Thyroid gland (tissue), 4 donors: Measurements from ENCODE around the gene ADAMTS2. TPM values are rescaled to one million over a fixed set of nuclear protein-coding genes. Genes with fewer than 3 reads are reported as not detected.
"Not testable (repeated sequence)": the region's sequence is repeated elsewhere in the genome, so short reads cannot be mapped to it uniquely, and the experiment has no call there.

Experiments used
- DNase-seq, 2 donors: peaks; one replicate each; pipeline ENCODE4 v3.0.0-alpha.2; 2019
- H3K27ac ChIP-seq, 3 donors: fragments of 200-600 bp; sonication (generic); 1 replicate in 2 of 3; 2 replicates in 1 of 3; pipeline ENCODE4 v1.5.1; 2016 to 2019; ENCODE audit warnings: mild to moderate bottlenecking in 1 of 3, moderate library complexity in 1 of 3
- H3K27me3 ChIP-seq: fragments of 200-600 bp; sonication (generic); one replicate; pipeline ENCODE4 v1.5.1; 2019
- H3K36me3 ChIP-seq, 2 donors: fragments of 200-600 bp; sonication (generic); one replicate each; pipeline ENCODE4 v1.5.1; 2016 to 2019
- H3K4me1 ChIP-seq, 2 donors: fragments of 200-600 bp; sonication (generic); one replicate each; pipeline ENCODE4 v1.5.1; 2017 to 2019
- H3K4me3 ChIP-seq, 3 donors: fragments of 200-600 bp; sonication (generic); replicated peaks in 1 of 3; 1 replicate in 2 of 3; 2 replicates in 1 of 3; pipeline ENCODE4 v1.5.1; 2016; ENCODE audit warnings: mild to moderate bottlenecking in 1 of 3
- H3K9me3 ChIP-seq: fragments of 200-600 bp; sonication (generic); one replicate; pipeline ENCODE4 v1.5.1; 2017
- CTCF ChIP-seq, 6 experiments: fragments of 200-600 bp in 3 of 6; fragments of 450-650 bp in 3 of 6; sonication (generic) in 3 of 6; IDR thresholded peaks; one replicate each; pipeline ENCODE4 v1.5.1; 2016 to 2019; ENCODE audit warnings: antibody characterized with exemption in 6 of 6, mild to moderate bottlenecking in 2 of 6, inconsistent platforms in 1 of 6, moderate library complexity in 1 of 6
- POLR2A ChIP-seq, 2 donors: fragments of 450-650 bp; IDR thresholded peaks; one replicate each; pipeline ENCODE4 v1.6.1; 2017; ENCODE audit warnings: antibody characterized with exemption in 2 of 2, mild to moderate bottlenecking in 2 of 2, moderate library complexity in 1 of 2
- WGBS, 2 donors: methylation state at CpG; one replicate each; pipeline ENCODE4 v1.1.5; 2017; 5-methylcytosine and 5-hydroxymethylcytosine counted together
- intact Hi-C: fragments of 100-400 bp; cut with DNase I; formaldehyde crosslinking; loops from one replicate; pipeline ENCODE4 v1.15.1; 2023
- total RNA-seq, 4 donors: library from RNA; depleted of rRNA; stranded (reverse); fragments of >200 nt; gene quantifications; one replicate each; pipeline ENCODE4 v1.2.3, GENCODE V29; 2016

The ADAMTS2 gene
- total RNA-seq, 4 donors from 2014 or later = 3.5 to 16.2 (median 7.3) TPM

- intact Hi-C loops = no loop called here
- TF ChIP-seq POLR2A (IDR thresholded peaks at IDR 0.05) (no peak), CTCF (IDR thresholded peaks at IDR 0.05) (no peak)
- Histone ChIP-seq H3K36me3 (no peaks in the 10 kb centered on the region), H3K4me3 (no peak overlapping the region), H3K27ac (no peak overlapping the region), H3K4me1 (no peaks in the 10 kb centered on the region), H3K27me3 (no peaks in the 10 kb centered on the region), H3K9me3 (no peaks in the 10 kb centered on the region)
- WGBS, 2 donors = 89 to 94% methylated on average over 15 of the region's 15 CpGs
- no peak for DNase-seq
Observed at GRCh38 chr5:179327021-179327735, 18.1 kb downstream of the ADAMTS2 start.

GRCh38 chr5:179326122-179326927, 18.9 kb downstream of the ADAMTS2 start:
- TF ChIP-seq POLR2A (IDR thresholded peaks at IDR 0.05) = no peak
- TF ChIP-seq CTCF (IDR thresholded peaks at IDR 0.05) = no peak
- Histone ChIP-seq H3K27ac (no peak overlapping the region), H3K36me3 (no peaks in the 10 kb centered on the region), H3K4me1 (no peaks in the 10 kb centered on the region), H3K9me3 (no peaks in the 10 kb centered on the region), H3K4me3 (no peak overlapping the region), H3K27me3 (no peaks in the 10 kb centered on the region)
- intact Hi-C loops = no loop called here
- WGBS, 2 donors = 38 to 40% methylated on average over 26 to 27 of the region's 30 CpGs
- DNase-seq = no peak

GRCh38 chr5:179325296-179326031, 19.8 kb downstream of the ADAMTS2 start:
- Histone ChIP-seq H3K27me3 (no peaks in the 10 kb centered on the region), H3K4me1 (no peaks in the 10 kb centered on the region), H3K27ac (no peak overlapping the region), H3K36me3 (no peaks in the 10 kb centered on the region), H3K9me3 (no peaks in the 10 kb centered on the region), H3K4me3 (no peak overlapping the region)
- DNase-seq = no peak
- TF ChIP-seq POLR2A (IDR thresholded peaks at IDR 0.05) = no peak
- TF ChIP-seq CTCF (IDR thresholded peaks at IDR 0.05) = no peak
- WGBS, 2 donors = 87 to 90% methylated on average over 22 to 26 of the region's 28 CpGs
- intact Hi-C loops = no loop called here

GRCh38 chr5:179324760-179325295, 20.4 kb downstream of the ADAMTS2 start:
- Histone ChIP-seq H3K36me3 (no peaks in the 10 kb centered on the region), H3K27me3 (no peaks in the 10 kb centered on the region), H3K9me3 (no peaks in the 10 kb centered on the region), H3K27ac (no peak overlapping the region), H3K4me3 (no peak overlapping the region), H3K4me1 (no peaks in the 10 kb centered on the region)
- intact Hi-C loops = no loop called here
- TF ChIP-seq CTCF (IDR thresholded peaks at IDR 0.05) = no peak
- TF ChIP-seq POLR2A (IDR thresholded peaks at IDR 0.05) = no peak
- WGBS, 2 donors = 85 to 88% methylated on average over 6 of the region's 6 CpGs
- no peak for DNase-seq

GRCh38 chr5:179324316-179324715, 20.9 kb downstream of the ADAMTS2 start:
- H3K27ac ChIP-seq, H3K27me3 ChIP-seq, H3K4me1 ChIP-seq, H3K4me3 ChIP-seq, H3K9me3 ChIP-seq, DNase-seq, H3K36me3 ChIP-seq, intact Hi-C loops: not testable (repeated sequence)
- WGBS, 2 donors = 95 to 97% methylated on average over 7 of the region's 7 CpGs
